Natural killer cell (primary cell): ENCODE data around the gene PNKD. TPM values are rescaled to one million over a fixed set of nuclear protein-coding genes. Genes with fewer than 3 reads are reported as not detected.

ENCODE experiments used
- ATAC-seq, 3 donors: fragments of 150-1000 bp in 2 of 3; fragments of 200-7000 bp in 1 of 3; cut with Tn5 transposase; 1 replicate in 1 of 3; 2 replicates in 2 of 3; pipeline ENCODE4 v1.10.0; 2021; ENCODE audit warnings: mild to moderate bottlenecking in 2 of 3, moderate library complexity in 2 of 3
- DNase-seq, 2 donors: peaks; one replicate each; pipeline versions ENCODE4 v3.0.0 to v3.0.0-alpha.2; 2013 to 2021; ENCODE audit warnings: mixed read lengths in 1 of 2
- H3K27ac ChIP-seq: one replicate; pipeline ENCODE4 v1.5.1; 2013; ENCODE audit warnings: mild to moderate bottlenecking, low read length
- H3K27me3 ChIP-seq: one replicate; pipeline ENCODE4 v1.6.1; 2013; ENCODE audit warnings: low read length; ENCODE audit not compliant: control insufficient read depth, insufficient read depth
- H3K36me3 ChIP-seq: one replicate; pipeline ENCODE4 v1.6.1; 2013; ENCODE audit warnings: low read length; ENCODE audit not compliant: control insufficient read depth, insufficient read depth
- H3K4me1 ChIP-seq: one replicate; pipeline ENCODE4 v1.6.1; 2013; ENCODE audit warnings: low read length; ENCODE audit not compliant: control insufficient read depth, insufficient read depth
- H3K4me3 ChIP-seq: one replicate; pipeline ENCODE4 v1.5.1; 2013; ENCODE audit warnings: low read length
- H3K9me3 ChIP-seq: one replicate; pipeline ENCODE4 v1.6.1; 2013; ENCODE audit warnings: low read length; ENCODE audit not compliant: control insufficient read depth, insufficient read depth
- H3K27ac Mint-ChIP-seq, 2 donors: one replicate each; pipeline ENCODE4 v1.8.0; 2022; ENCODE audit warnings: mild to moderate bottlenecking in 2 of 2, mixed read lengths in 2 of 2, moderate library complexity in 1 of 2
- H3K27me3 Mint-ChIP-seq, 2 donors: one replicate each; pipeline ENCODE4 v1.8.0; 2022; ENCODE audit warnings: low read depth in 2 of 2, mixed read lengths in 2 of 2
- H3K36me3 Mint-ChIP-seq: one replicate; pipeline ENCODE4 v1.8.0; 2022; ENCODE audit warnings: mixed read lengths
- H3K4me1 Mint-ChIP-seq, 2 donors: one replicate each; pipeline ENCODE4 v1.8.0; 2022; ENCODE audit warnings: mixed read lengths in 2 of 2
- H3K4me3 Mint-ChIP-seq: one replicate; pipeline ENCODE4 v1.8.0; 2022; ENCODE audit warnings: mild to moderate bottlenecking, moderate library complexity, mixed read lengths
- H3K9me3 Mint-ChIP-seq, 2 donors: one replicate each; pipeline ENCODE4 v1.8.0; 2022; ENCODE audit warnings: mixed read lengths in 2 of 2
- WGBS: methylation state at CpG from one replicate; pipeline ENCODE4 v1.1.7; 2013; ENCODE audit warnings: missing lambda C conversion rate; ENCODE audit not compliant: insufficient coverage; 5-methylcytosine and 5-hydroxymethylcytosine counted together
- intact Hi-C: fragments of 100-400 bp; cut with micrococcal nuclease; formaldehyde crosslinking; loops from one replicate; pipeline ENCODE4 v1.14.2; 2022
- total RNA-seq, 4 donors: library from RNA; stranded (reverse); fragments of 120-200 nt in 1 of 4; gene quantifications; one replicate each; pipeline versions ENCODE4 v1.2.3 to v1.2.4, GENCODE V29; 2013 to 2022
- TF ChIP-seq, protein P1 (sequence below): fragments of 200-600 bp; IDR thresholded peaks from one replicate; pipeline ENCODE4 v1.8.0; 2022; ENCODE audit warnings: antibody characterized with exemption

The PNKD gene
- total RNA-seq, 3 donors from 2014 or later (not counting 1 experiment from before 2014, with no cell fraction given) = 18.8 to 21.3 (median 18.9) TPM

DNA sequence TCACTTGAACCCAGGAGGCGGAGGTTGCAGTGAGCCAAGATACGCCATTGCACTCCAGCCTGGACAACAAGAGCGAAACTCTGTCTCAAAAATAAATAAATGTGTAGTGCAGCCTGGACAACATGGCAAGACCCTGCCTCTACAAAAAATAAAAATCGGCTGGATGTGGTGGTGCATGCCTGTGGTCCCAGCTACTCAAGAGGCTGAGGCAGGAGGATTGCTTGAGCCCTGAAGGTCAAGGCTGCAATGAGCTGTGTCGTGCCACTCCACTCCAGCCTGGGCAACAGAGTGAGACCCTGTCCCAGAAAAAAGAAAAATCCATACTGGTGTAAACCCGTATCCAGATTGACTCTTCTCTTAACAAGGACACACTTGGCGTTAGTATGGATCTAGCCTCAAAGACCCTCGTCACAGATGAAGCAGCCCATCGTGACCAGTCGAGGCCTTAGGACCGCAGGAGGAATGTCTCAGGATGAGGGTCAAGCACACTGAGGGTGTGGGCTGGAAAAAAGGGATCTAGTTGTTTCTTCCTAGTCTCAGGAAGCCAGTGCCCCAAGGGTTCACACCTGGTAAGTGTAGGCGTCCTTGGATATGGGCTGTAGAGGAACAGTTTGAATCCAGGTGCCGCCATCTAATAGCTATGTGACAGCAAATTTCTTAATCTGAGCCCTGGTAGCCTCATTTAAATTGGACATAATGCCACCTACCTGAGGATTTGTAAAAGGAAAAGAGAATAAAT, 13.5 kb upstream of the PNKD start:
- peaks cover 49% of the 10 kb centered on the region for H3K4me1 ChIP-seq
- no peaks in the 10 kb centered on the region for H3K27me3 Mint-ChIP-seq
- no peak overlapping the region for H3K4me3 ChIP-seq
- TF ChIP-seq, protein P1, sequence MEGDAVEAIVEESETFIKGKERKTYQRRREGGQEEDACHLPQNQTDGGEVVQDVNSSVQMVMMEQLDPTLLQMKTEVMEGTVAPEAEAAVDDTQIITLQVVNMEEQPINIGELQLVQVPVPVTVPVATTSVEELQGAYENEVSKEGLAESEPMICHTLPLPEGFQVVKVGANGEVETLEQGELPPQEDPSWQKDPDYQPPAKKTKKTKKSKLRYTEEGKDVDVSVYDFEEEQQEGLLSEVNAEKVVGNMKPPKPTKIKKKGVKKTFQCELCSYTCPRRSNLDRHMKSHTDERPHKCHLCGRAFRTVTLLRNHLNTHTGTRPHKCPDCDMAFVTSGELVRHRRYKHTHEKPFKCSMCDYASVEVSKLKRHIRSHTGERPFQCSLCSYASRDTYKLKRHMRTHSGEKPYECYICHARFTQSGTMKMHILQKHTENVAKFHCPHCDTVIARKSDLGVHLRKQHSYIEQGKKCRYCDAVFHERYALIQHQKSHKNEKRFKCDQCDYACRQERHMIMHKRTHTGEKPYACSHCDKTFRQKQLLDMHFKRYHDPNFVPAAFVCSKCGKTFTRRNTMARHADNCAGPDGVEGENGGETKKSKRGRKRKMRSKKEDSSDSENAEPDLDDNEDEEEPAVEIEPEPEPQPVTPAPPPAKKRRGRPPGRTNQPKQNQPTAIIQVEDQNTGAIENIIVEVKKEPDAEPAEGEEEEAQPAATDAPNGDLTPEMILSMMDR = no peak
- H3K27ac ChIP-seq = peak overlapping the region; percentile 53
- H3K36me3 ChIP-seq = peaks cover 48% of the 10 kb centered on the region
- peak overlapping the region; percentile 90 to 92 for H3K27ac Mint-ChIP-seq
- no peak for DNase-seq
- H3K9me3 Mint-ChIP-seq = no peaks in the 10 kb centered on the region
- H3K36me3 Mint-ChIP-seq = peaks cover 23% of the 10 kb centered on the region
- peaks cover 24 to 41% of the 10 kb centered on the region in 2 donors for H3K4me1 Mint-ChIP-seq
- H3K4me3 Mint-ChIP-seq = no peak overlapping the region
- H3K9me3 ChIP-seq = no peaks in the 10 kb centered on the region
- H3K27me3 ChIP-seq = no peaks in the 10 kb centered on the region
- intact Hi-C loops = loop anchor here (1.0 to 5.0 kb wide), 3 partner anchors 34 to 87 kb away; no protein-coding TSS in a partner anchor
- WGBS = 92% methylated on average over 13 of the region's 13 CpGs
- no peak for ATAC-seq

DNA sequence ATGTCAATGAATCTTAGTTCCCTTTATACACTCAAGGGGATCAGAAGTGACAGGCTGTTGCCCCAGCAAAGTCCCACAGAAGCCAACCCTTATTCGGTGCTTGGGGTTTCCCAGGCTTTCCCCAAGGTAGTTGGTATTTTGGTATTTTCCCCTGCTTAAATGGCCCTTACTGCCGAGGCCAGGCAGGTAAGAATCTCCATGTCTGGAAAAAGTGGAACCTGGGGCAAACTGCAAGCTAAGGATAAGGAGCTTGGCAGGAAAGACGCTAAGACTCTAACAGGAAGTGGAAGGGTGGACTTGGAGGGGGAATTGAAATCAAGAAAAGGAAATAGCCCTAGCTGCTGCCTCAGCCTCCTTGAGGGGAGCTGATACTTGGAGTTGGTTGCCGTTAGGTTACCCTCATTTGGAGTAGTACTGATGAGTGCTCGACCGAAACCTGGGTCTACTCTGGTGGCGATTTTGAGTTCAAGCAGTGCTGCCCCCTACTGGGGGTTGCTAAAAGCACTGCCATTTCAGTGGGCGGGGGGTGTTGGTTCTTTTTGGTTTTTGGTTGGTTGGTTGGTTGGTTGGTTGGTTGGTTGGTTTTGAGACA, 12.8 kb upstream of the PNKD start:
- H3K27me3 ChIP-seq = no peaks in the 10 kb centered on the region
- H3K27ac Mint-ChIP-seq = peak overlapping the region; percentile 90 to 92
- peak overlapping the region; percentile 53 for H3K27ac ChIP-seq
- no peak overlapping the region for H3K4me3 ChIP-seq
- peaks cover 24 to 41% of the 10 kb centered on the region in 2 donors for H3K4me1 Mint-ChIP-seq
- peaks cover 23% of the 10 kb centered on the region for H3K36me3 Mint-ChIP-seq
- 13% methylated on average over 8 of the region's 8 CpGs for WGBS
- H3K36me3 ChIP-seq = peaks cover 41% of the 10 kb centered on the region
- H3K9me3 Mint-ChIP-seq = no peaks in the 10 kb centered on the region
- intact Hi-C loops = loop anchor here (1.0 to 5.0 kb wide), 3 partner anchors 35 to 88 kb away; no protein-coding TSS in a partner anchor
- ATAC-seq (peak; percentile 82 to 92 (median 92)), DNase-seq (peak; percentile 69 to 85)
- H3K27me3 Mint-ChIP-seq = no peaks in the 10 kb centered on the region
- peaks cover 54% of the 10 kb centered on the region for H3K4me1 ChIP-seq
- H3K9me3 ChIP-seq = no peaks in the 10 kb centered on the region
- TF ChIP-seq, protein P1 = peak; percentile 73
- H3K4me3 Mint-ChIP-seq = peak overlapping the region; percentile 62

DNA sequence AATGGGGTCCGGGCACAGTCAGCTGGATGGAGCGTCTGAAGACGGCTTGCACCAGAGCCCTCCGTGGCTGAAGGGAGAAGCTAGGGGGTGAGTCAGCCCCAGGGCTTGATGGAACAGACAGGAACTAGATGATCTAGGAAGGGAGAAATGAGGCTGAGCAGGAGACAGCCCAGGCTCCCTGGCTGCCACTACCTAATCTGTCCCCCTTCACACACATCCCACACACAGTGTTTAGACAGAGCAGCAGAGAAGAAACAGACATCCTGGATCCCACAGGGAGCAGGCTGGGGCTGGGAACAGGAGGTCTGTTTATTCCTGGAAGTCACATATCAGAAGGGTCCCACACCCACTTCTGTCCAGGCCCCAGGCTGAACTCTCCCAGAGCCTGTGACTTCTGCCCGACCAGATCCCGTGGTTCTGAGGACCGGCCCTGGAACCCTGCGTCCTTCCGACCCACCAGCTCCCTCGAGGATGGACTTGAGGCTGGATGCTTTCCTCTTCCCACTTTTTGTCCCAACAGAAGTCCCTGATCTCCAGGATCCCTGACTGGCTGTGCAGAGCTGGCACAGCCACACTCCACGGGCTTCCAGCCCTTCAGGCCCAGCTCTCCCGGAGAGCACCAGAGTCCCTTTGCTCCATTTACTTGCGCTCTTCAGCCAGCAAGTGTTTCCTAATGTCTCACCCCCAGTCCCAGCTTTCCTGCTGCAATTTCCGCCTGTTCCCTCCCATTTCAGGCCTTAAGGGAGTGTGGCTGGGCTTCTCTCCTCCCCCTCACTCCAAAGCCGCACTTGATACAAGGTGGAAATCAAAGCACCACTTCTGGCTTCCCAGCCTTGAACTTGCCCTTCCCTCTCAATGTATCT, 11.0 kb upstream of the PNKD start:
- H3K4me1 Mint-ChIP-seq = peaks cover 31 to 49% of the 10 kb centered on the region in 2 donors
- TF ChIP-seq, protein P1 = no peak
- peaks cover 8% of the 10 kb centered on the region for H3K36me3 Mint-ChIP-seq
- 85% methylated on average over 15 of the region's 15 CpGs for WGBS
- no peaks in the 10 kb centered on the region for H3K9me3 Mint-ChIP-seq
- DNase-seq (no peak), ATAC-seq (no peak)
- peaks cover 63% of the 10 kb centered on the region for H3K4me1 ChIP-seq
- no peak overlapping the region for H3K4me3 ChIP-seq
- no peaks in the 10 kb centered on the region for H3K27me3 Mint-ChIP-seq
- H3K36me3 ChIP-seq = peaks cover 36% of the 10 kb centered on the region
- H3K9me3 ChIP-seq = no peaks in the 10 kb centered on the region
- H3K27me3 ChIP-seq = no peaks in the 10 kb centered on the region
- H3K27ac Mint-ChIP-seq = peak overlapping the region; percentile 70 to 90
- H3K27ac ChIP-seq = no peak overlapping the region
- intact Hi-C loops = loop anchor here (5.0 kb wide), 1 partner anchor 37 kb away; no protein-coding TSS in a partner anchor
- peak overlapping the region; percentile 17 for H3K4me3 Mint-ChIP-seq
